Gastrocnemius medialis (tissue), 4 donors: ENCODE measurements around the gene PTER. TPM values are rescaled to one million over a fixed set of nuclear protein-coding genes. Genes with fewer than 3 reads are reported as not detected.
A peak's percentile ranks its signal among the peaks of the same experiment; 100 is the strongest.

ENCODE experiments used
- ATAC-seq, 2 donors: fragments of 150-250 bp; one replicate each; pipeline ENCODE4 v1.9.1; 2016
- DNase-seq, 2 donors: peaks; one replicate each; pipeline ENCODE4 v3.0.0-alpha.2; 2019
- H3K27ac ChIP-seq, 4 donors: fragments of 200-600 bp; sonication (generic); 1 replicate in 1 of 4; 2 replicates in 3 of 4; pipeline ENCODE4 v1.5.1; 2016 to 2018; ENCODE audit warnings: mild to moderate bottlenecking in 2 of 4, moderate library complexity in 1 of 4
- H3K27me3 ChIP-seq, 3 donors: fragments of 200-600 bp; sonication (generic) in 2 of 3; 1 replicate in 1 of 3; 2 replicates in 2 of 3; pipeline versions ENCODE4 v1.5.1 to v1.6.0; 2016 to 2019; ENCODE audit warnings: mild to moderate bottlenecking in 1 of 3, moderate library complexity in 1 of 3
- H3K36me3 ChIP-seq, 2 donors: fragments of 200-600 bp; sonication (generic) in 1 of 2; one replicate each; pipeline ENCODE4 v1.5.1; 2017 to 2018
- H3K4me1 ChIP-seq, 2 donors: fragments of 200-600 bp; sonication (generic) in 1 of 2; one replicate each; pipeline ENCODE4 v1.5.1; 2016 to 2017; ENCODE audit warnings: mild to moderate bottlenecking in 2 of 2
- H3K4me3 ChIP-seq, 4 donors: fragments of 200-600 bp; sonication (generic) in 3 of 4; 1 replicate in 1 of 4; 2 replicates in 3 of 4; pipeline ENCODE4 v1.5.1; 2016 to 2019; ENCODE audit warnings: mild to moderate bottlenecking in 2 of 4
- H3K9me3 ChIP-seq, 3 donors: fragments of 200-600 bp; sonication (generic) in 2 of 3; 1 replicate in 1 of 3; 2 replicates in 2 of 3; pipeline ENCODE4 v1.5.1; 2016 to 2019
- POLR2A ChIP-seq, 2 donors: fragments of 450-650 bp; IDR thresholded peaks; one replicate each; pipeline ENCODE4 v1.6.1; 2017; ENCODE audit warnings: antibody characterized with exemption in 2 of 2, mild to moderate bottlenecking in 2 of 2, moderate library complexity in 2 of 2
- in situ Hi-C, 4 donors: fragments of 200-750 bp; cut with MboI; loops; one replicate each; pipeline versions ENCODE4 v1.15.0 to v1.8.0; 2017; ENCODE audit warnings: low sequenced_read_pairs in 4 of 4
- intact Hi-C: fragments of 100-400 bp; cut with DNase I; formaldehyde crosslinking; loops from one replicate; pipeline ENCODE4 v1.15.1; 2023; ENCODE audit warnings: low total_unique reads
- total RNA-seq, 4 donors: library from RNA; depleted of rRNA; stranded (reverse); fragments of >200 nt; gene quantifications; one replicate each; pipeline versions ENCODE4 v1.1.0 to v1.2.3, GENCODE V29; 2016
- TF ChIP-seq, protein P1 (sequence below), 5 experiments: fragments of 450-650 bp in 3 of 5; fragments of 200-600 bp in 2 of 5; sonication (generic) in 2 of 5; IDR thresholded peaks in 4 of 5; conservative IDR thresholded peaks in 1 of 5; 1 replicate in 4 of 5; 2 replicates in 1 of 5; pipeline ENCODE4 v1.5.1; 2016 to 2019; ENCODE audit warnings: antibody characterized with exemption in 5 of 5, mild to moderate bottlenecking in 3 of 5, moderate library complexity in 3 of 5

The PTER gene, protein sequence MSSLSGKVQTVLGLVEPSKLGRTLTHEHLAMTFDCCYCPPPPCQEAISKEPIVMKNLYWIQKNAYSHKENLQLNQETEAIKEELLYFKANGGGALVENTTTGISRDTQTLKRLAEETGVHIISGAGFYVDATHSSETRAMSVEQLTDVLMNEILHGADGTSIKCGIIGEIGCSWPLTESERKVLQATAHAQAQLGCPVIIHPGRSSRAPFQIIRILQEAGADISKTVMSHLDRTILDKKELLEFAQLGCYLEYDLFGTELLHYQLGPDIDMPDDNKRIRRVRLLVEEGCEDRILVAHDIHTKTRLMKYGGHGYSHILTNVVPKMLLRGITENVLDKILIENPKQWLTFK
- 10 to 100 TPM in 1 of 4 donors, 1 to 10 TPM in 3; 6.5 to 10.4 (median 8.5) TPM for total RNA-seq

DNA sequence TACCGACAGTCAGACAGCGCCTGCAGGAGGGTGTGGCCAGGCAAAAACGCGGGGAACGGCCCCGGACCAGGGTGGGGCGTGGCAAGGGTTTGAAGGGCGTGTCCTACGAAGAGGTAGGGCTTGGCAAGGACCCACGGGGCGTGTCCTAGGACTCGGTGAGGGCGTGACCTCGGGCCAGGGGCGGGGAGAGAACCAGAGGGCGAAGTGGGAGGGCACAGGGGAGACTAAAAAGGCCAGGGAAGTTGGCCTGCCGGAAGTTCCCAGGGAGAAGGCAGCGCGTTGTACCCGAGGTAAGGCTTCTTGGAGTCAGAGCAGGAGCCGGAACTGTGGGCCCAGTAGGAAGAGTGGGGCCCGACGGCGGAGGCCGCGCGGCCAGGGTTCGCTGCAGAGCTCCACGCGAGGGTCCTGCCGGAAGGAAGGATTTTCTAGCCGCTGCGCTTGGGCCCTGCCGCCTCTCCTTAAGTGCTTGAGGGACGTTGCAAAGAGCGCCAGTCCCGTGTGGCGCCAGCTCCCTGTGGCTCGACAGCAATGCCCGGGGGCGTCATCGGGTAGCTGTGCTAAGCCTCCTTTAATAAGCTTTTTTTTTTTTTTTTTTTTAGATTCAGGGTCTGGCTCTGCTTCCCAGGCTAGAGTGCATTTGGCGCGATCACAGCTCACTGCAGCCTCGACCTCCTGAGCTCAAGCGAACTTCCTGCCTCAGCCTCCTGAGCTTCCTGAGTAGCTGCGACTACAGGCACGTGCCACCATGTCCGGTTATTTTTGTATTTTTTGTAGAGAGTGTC is at the start of gene PTER:
TSS of gene PTER (plus strand) at position 253 of the 782 bp plus-strand sequence. CDS start 47,375 bp downstream, outside the sequence.
- peak within 1 kb of the TSS; percentile 74 to 85 (median 81) for H3K27ac ChIP-seq
- H3K36me3 ChIP-seq: no peaks in the 10 kb centered on the region
- peaks cover 36 to 41% of the 10 kb centered on the region in 2 donors for H3K4me1 ChIP-seq
- no peaks in the 10 kb centered on the region for H3K9me3 ChIP-seq
- H3K27me3 ChIP-seq: no peaks in the 10 kb centered on the region
- in situ Hi-C loops: loop anchor here in 1 of 4 donors (25.0 kb wide), 1 partner anchor 375 kb away; the partner anchor contains the start of gene RSU1
- peak; percentile 94 to 96 for ATAC-seq
- H3K4me3 ChIP-seq: peak within 1 kb of the TSS; percentile 62 to 68 (median 66)
- peak; percentile 95 for DNase-seq
- intact Hi-C loops: loop anchor here (5.0 kb wide), 1 partner anchor 1270 kb away; the partner anchor contains the start of gene NMT2
- TF ChIP-seq, protein P1, sequence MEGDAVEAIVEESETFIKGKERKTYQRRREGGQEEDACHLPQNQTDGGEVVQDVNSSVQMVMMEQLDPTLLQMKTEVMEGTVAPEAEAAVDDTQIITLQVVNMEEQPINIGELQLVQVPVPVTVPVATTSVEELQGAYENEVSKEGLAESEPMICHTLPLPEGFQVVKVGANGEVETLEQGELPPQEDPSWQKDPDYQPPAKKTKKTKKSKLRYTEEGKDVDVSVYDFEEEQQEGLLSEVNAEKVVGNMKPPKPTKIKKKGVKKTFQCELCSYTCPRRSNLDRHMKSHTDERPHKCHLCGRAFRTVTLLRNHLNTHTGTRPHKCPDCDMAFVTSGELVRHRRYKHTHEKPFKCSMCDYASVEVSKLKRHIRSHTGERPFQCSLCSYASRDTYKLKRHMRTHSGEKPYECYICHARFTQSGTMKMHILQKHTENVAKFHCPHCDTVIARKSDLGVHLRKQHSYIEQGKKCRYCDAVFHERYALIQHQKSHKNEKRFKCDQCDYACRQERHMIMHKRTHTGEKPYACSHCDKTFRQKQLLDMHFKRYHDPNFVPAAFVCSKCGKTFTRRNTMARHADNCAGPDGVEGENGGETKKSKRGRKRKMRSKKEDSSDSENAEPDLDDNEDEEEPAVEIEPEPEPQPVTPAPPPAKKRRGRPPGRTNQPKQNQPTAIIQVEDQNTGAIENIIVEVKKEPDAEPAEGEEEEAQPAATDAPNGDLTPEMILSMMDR (IDR thresholded peaks at IDR 0.05 in 4 of 5, conservative IDR thresholded peaks at IDR 0.05 in 1 of 5): no peak
- TF ChIP-seq POLR2A (IDR thresholded peaks at IDR 0.05): peak; percentile 71 to 83

DNA sequence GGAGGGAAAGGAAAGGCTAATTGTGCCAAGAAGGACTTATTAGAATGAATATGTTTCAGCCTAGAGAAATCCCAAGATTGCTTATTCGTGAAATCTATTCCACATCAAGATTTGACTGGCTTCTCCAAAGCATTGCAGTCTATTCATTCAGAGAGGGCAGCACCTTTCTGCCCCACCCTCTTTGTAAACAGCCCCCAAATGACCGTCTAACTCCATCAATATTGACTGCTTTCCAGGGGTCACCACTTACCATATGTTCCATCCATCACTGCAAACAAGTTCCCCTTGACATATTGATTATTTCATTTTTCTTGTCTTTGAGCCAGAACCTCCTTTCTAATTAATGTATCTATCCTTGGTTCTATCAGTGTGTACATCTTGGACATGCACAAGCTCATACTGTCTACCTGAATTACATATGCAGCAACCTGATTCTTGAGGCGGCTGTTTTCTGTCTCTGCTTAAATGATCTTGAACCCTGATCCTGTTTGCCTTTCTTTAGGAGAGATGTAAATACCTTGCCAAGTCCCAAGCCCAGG is 44.2 kb upstream of the PTER start:
- ATAC-seq: no peak
- Histone ChIP-seq H3K4me3 (no peak overlapping the region), H3K27ac (no peak overlapping the region), H3K4me1 (no peaks in the 10 kb centered on the region), H3K9me3 (no peaks in the 10 kb centered on the region), H3K27me3 (no peaks in the 10 kb centered on the region), H3K36me3 (no peaks in the 10 kb centered on the region)
- intact Hi-C loops (no loop called here), in situ Hi-C loops (no loop called here)
- DNase-seq: no peak
- no peak for TF ChIP-seq POLR2A (IDR thresholded peaks at IDR 0.05)
- TF ChIP-seq, protein P1 (IDR thresholded peaks at IDR 0.05 in 4 of 5, conservative IDR thresholded peaks at IDR 0.05 in 1 of 5): no peak

DNA sequence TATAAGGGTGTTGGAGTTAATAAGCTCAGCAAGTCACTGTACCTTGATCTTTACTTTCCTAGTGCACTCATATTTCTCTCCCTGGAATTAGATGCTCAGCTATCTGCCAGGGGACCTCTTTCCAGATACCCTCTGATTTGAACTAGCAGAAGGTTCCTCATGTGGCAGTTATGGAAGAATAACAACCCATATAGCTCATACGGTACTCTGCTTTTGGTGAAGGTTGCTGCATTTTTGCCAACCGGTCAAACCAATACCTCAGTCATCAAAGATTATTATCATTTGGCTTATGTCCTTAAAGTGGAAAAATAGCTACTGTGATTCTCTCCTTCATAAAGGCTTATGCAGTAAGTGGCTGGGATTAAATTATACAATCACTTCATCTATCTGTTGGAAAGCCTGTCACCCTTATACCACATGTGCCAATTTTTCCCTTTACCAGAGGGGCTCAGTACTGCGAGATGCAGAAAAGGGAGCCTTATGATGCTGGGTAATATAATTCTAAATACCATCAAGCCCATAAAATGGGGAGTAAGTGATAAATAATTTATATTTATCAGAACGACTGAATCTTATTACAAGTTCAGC is 43.4 kb upstream of the PTER start:
- Histone ChIP-seq H3K27me3 (no peaks in the 10 kb centered on the region), H3K4me3 (no peak overlapping the region), H3K36me3 (no peaks in the 10 kb centered on the region), H3K27ac (no peak overlapping the region), H3K4me1 (no peaks in the 10 kb centered on the region), H3K9me3 (no peaks in the 10 kb centered on the region)
- DNase-seq (no peak), ATAC-seq (no peak)
- in situ Hi-C loops (no loop called here), intact Hi-C loops (no loop called here)
- no peak for TF ChIP-seq POLR2A (IDR thresholded peaks at IDR 0.05)
- TF ChIP-seq, protein P1 (IDR thresholded peaks at IDR 0.05 in 4 of 5, conservative IDR thresholded peaks at IDR 0.05 in 1 of 5): no peak

DNA sequence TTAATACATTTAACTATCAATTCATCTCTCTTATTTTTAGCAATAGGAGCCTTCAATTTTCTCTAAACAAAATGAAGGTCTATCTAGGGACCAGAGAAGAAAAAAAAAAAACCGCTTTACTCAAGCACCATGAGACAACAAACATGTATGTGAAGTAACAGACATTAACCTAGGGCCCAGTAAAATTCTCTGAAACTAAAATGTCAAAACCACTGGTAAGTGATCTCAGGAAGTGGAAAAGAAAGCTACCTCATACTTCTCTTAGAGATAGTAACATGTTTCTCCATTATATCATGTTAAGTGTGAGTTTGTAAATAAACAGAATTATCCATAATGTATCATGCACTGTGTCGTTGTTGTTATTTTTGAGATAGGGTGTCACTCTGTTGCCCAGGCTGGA is 35.4 kb upstream of the PTER start:
- H3K27me3 ChIP-seq: no peaks in the 10 kb centered on the region
- H3K4me1 ChIP-seq: no peaks in the 10 kb centered on the region
- H3K27ac ChIP-seq: no peak overlapping the region
- DNase-seq (no peak), ATAC-seq (no peak)
- no peaks in the 10 kb centered on the region for H3K9me3 ChIP-seq
- TF ChIP-seq POLR2A (IDR thresholded peaks at IDR 0.05): no peak
- TF ChIP-seq, protein P1 (IDR thresholded peaks at IDR 0.05 in 4 of 5, conservative IDR thresholded peaks at IDR 0.05 in 1 of 5): no peak
- intact Hi-C loops (no loop called here), in situ Hi-C loops (no loop called here)
- H3K36me3 ChIP-seq: no peaks in the 10 kb centered on the region
- H3K4me3 ChIP-seq: no peak overlapping the region
